Natural killer cell treated with Interleukin-12 subunit alpha and Interleukin-12 subunit beta and Interleukin-15 and Interleukin-18, amount 100 ng/mL, for 72 hours (primary cell): ENCODE results near the gene RDH13. TPM values are rescaled to one million over a fixed set of nuclear protein-coding genes. Genes with fewer than 3 reads are reported as not detected.
"Not testable (repeated sequence)": the region's sequence is repeated elsewhere in the genome, so short reads cannot be mapped to it uniquely, and the experiment has no call there.

Experiments used
- ATAC-seq, 2 donors: fragments of 150-1000 bp; cut with Tn5 transposase in 1 of 2; sonication (Bioruptor Pico), chemical (Tn5 transposase) in 1 of 2; 2 replicates each; pipeline ENCODE4 v1.10.0; 2021
- DNase-seq: peaks from one replicate; pipeline ENCODE4 v3.0.0; 2022; ENCODE audit warnings: low spot score
- H3K27ac Mint-ChIP-seq, 2 donors: 1 replicate in 1 of 2; 2 replicates in 1 of 2; pipeline ENCODE4 v1.8.0; 2022; ENCODE audit warnings: mixed read lengths in 2 of 2, mild to moderate bottlenecking in 1 of 2, moderate library complexity in 1 of 2
- H3K27me3 Mint-ChIP-seq, 2 donors: 1 replicate in 1 of 2; 2 replicates in 1 of 2; pipeline ENCODE4 v1.8.0; 2022; ENCODE audit warnings: mixed read lengths in 2 of 2
- H3K36me3 Mint-ChIP-seq: one replicate; pipeline ENCODE4 v1.8.0; 2022; ENCODE audit warnings: mixed read lengths
- H3K4me1 Mint-ChIP-seq, 2 donors: 1 replicate in 1 of 2; 2 replicates in 1 of 2; pipeline ENCODE4 v1.8.0; 2022; ENCODE audit warnings: low read depth in 2 of 2, mixed read lengths in 2 of 2, mild to moderate bottlenecking in 1 of 2
- H3K4me3 Mint-ChIP-seq: one replicate; pipeline ENCODE4 v1.8.0; 2022; ENCODE audit warnings: mixed read lengths
- H3K9me3 Mint-ChIP-seq: 2 replicates; pipeline ENCODE4 v1.8.0; 2022; ENCODE audit warnings: mixed read lengths
- total RNA-seq, 2 donors: library from RNA; stranded (reverse); gene quantifications; one replicate each; pipeline ENCODE4 v1.2.3, GENCODE V29; 2022

Gene RDH13
- 10 to 100 TPM; 13.4 to 31.0 TPM for total RNA-seq

GRCh38 chr19:55062735-55063491, at the start of gene RDH13:
Gene RDH13 (minus strand): TSS chr19:55063148. CDS start chr19:55063032, 116 bp downstream.
- Mint-ChIP-seq H3K27ac (peak within 1 kb of the TSS; percentile 56 to 75), H3K4me3 (peak within 1 kb of the TSS; percentile 87), H3K27me3 (peaks cover 18 to 21% of the 10 kb centered on the region in 2 donors), H3K9me3 (no peaks in the 10 kb centered on the region), H3K36me3 (no peaks in the 10 kb centered on the region), H3K4me1 (peaks cover 9 to 20% of the 10 kb centered on the region in 2 donors)
- DNase-seq (peak; percentile 98), ATAC-seq (peak; percentile 100)

- Mint-ChIP-seq H3K4me3 (no peak overlapping the region), H3K27me3 (no peaks in the 10 kb centered on the region), H3K9me3 (no peaks in the 10 kb centered on the region), H3K27ac (no peak overlapping the region), H3K36me3 (peaks cover 9% of the 10 kb centered on the region), H3K4me1 (peaks cover 15 to 30% of the 10 kb centered on the region in 2 donors)
- DNase-seq (peak; percentile 39), ATAC-seq (no peak)
Measured at GRCh38 chr19:55112246-55112776, 49.4 kb upstream of the RDH13 start.

GRCh38 chr19:55111238-55111831, 48.4 kb upstream of the RDH13 start:
- H3K9me3 Mint-ChIP-seq = no peaks in the 10 kb centered on the region
- DNase-seq = peak; percentile 8
- ATAC-seq = no peak
- H3K36me3 Mint-ChIP-seq = peaks cover 4% of the 10 kb centered on the region
- no peak overlapping the region for H3K27ac Mint-ChIP-seq
- no peak overlapping the region for H3K4me3 Mint-ChIP-seq
- H3K27me3 Mint-ChIP-seq = no peaks in the 10 kb centered on the region
- peaks cover 15 to 29% of the 10 kb centered on the region in 2 donors for H3K4me1 Mint-ChIP-seq

GRCh38 chr19:55109527-55110291, 46.8 kb upstream of the RDH13 start:
- peak in 1 of 2 donors; percentile 37 for ATAC-seq
- Mint-ChIP-seq H3K36me3 (no peaks in the 10 kb centered on the region), H3K27ac (no peak overlapping the region), H3K4me3 (no peak overlapping the region), H3K4me1 (peaks cover 6 to 18% of the 10 kb centered on the region in 2 donors), H3K9me3 (no peaks in the 10 kb centered on the region), H3K27me3 (no peaks in the 10 kb centered on the region)
- peak; percentile 22 for DNase-seq

- H3K27ac Mint-ChIP-seq, H3K9me3 Mint-ChIP-seq, ATAC-seq, H3K4me3 Mint-ChIP-seq, H3K36me3 Mint-ChIP-seq, H3K27me3 Mint-ChIP-seq: not testable (repeated sequence)
- DNase-seq = peak; percentile 18
- H3K4me1 Mint-ChIP-seq = peaks cover 6 to 18% of the 10 kb centered on the region in 2 donors
Measured at GRCh38 chr19:55107252-55107651, 44.3 kb upstream of the RDH13 start.

- DNase-seq (peak; percentile 56), ATAC-seq (peak in 1 of 2 donors; percentile 33)
- Mint-ChIP-seq H3K4me3 (no peak overlapping the region), H3K27ac (no peak overlapping the region), H3K9me3 (no peaks in the 10 kb centered on the region), H3K4me1 (peaks cover 6 to 18% of the 10 kb centered on the region in 2 donors), H3K27me3 (no peaks in the 10 kb centered on the region), H3K36me3 (peaks cover 6% of the 10 kb centered on the region)
Measured at GRCh38 chr19:55106591-55106990, 43.6 kb upstream of the RDH13 start.

GRCh38 chr19:55105237-55105636, 42.3 kb upstream of the RDH13 start:
- ATAC-seq (no peak), DNase-seq (peak; percentile 18)
- no peak overlapping the region for H3K27ac Mint-ChIP-seq
- no peak overlapping the region for H3K4me3 Mint-ChIP-seq
- peaks cover 6% of the 10 kb centered on the region for H3K36me3 Mint-ChIP-seq
- H3K27me3 Mint-ChIP-seq = no peaks in the 10 kb centered on the region
- H3K9me3 Mint-ChIP-seq = no peaks in the 10 kb centered on the region
- peaks cover 6 to 16% of the 10 kb centered on the region in 2 donors for H3K4me1 Mint-ChIP-seq

- no peak overlapping the region for H3K27ac Mint-ChIP-seq
- ATAC-seq (no peak), DNase-seq (peak; percentile 45)
- peaks cover 6 to 9% of the 10 kb centered on the region in 2 donors for H3K4me1 Mint-ChIP-seq
- no peak overlapping the region for H3K4me3 Mint-ChIP-seq
- no peaks in the 10 kb centered on the region for H3K27me3 Mint-ChIP-seq
- H3K9me3 Mint-ChIP-seq = no peaks in the 10 kb centered on the region
- H3K36me3 Mint-ChIP-seq = peaks cover 6% of the 10 kb centered on the region
Measured at GRCh38 chr19:55103190-55103589, 40.2 kb upstream of the RDH13 start.

- peak; percentile 39 for DNase-seq
- H3K4me1 Mint-ChIP-seq = peaks cover under 1 to 7% of the 10 kb centered on the region in 2 donors
- H3K9me3 Mint-ChIP-seq = no peaks in the 10 kb centered on the region
- ATAC-seq = no peak
- H3K4me3 Mint-ChIP-seq = no peak overlapping the region
- H3K27me3 Mint-ChIP-seq = no peaks in the 10 kb centered on the region
- H3K36me3 Mint-ChIP-seq = peaks cover 6% of the 10 kb centered on the region
- no peak overlapping the region for H3K27ac Mint-ChIP-seq
Measured at GRCh38 chr19:55101261-55101660, 38.3 kb upstream of the RDH13 start.

GRCh38 chr19:55099557-55100506, 36.9 kb upstream of the RDH13 start:
- Mint-ChIP-seq H3K9me3 (no peaks in the 10 kb centered on the region), H3K27me3 (no peaks in the 10 kb centered on the region), H3K36me3 (peaks cover 6% of the 10 kb centered on the region), H3K4me3 (no peak overlapping the region), H3K4me1 (peaks cover 0 to 4% of the 10 kb centered on the region in 2 donors), H3K27ac (no peak overlapping the region)
- DNase-seq (no peak), ATAC-seq (no peak)

GRCh38 chr19:55098716-55099556, 36.0 kb upstream of the RDH13 start:
- H3K27ac Mint-ChIP-seq = no peak overlapping the region
- peaks cover 6% of the 10 kb centered on the region for H3K36me3 Mint-ChIP-seq
- no peak for DNase-seq
- no peaks in the 10 kb centered on the region for H3K9me3 Mint-ChIP-seq
- H3K27me3 Mint-ChIP-seq = no peaks in the 10 kb centered on the region
- peaks cover 0 to 4% of the 10 kb centered on the region in 2 donors for H3K4me1 Mint-ChIP-seq
- ATAC-seq = peak in 1 of 2 donors; percentile 40
- no peak overlapping the region for H3K4me3 Mint-ChIP-seq
